Ecto neural progenitor cell (in vitro differentiated cells): ENCODE measurements around the gene MINAR1.

Experiments
- DNase-seq: peaks from one replicate; pipeline ENCODE4 v3.0.0-alpha.2; 2018; ENCODE audit warnings: low spot score

The MINAR1 gene

DNA sequence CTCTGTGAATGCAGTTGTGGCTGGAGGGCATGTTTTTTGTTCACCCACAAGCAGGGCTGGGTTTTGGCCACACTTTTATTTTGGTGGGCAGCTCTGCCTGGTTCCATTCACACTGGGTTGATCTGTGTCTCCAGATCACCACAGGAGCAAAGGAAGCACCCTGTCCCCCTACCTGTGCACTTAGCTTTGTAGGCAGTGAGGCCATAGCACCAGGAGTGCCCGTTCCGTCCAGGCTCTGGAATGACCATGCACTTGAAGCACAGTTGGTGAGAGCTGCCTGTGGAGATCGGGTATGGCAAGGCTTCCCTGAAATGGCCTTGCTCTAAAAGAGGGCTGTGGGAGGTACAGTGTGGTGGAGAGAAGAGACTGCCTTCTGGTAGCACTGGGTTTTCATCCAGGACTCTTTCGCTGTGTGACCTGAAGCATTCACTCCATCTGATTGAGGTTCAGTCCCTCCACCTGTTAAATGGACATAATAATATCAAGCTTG, 31.7 kb downstream of the MINAR1 start:
- DNase-seq: peak; percentile 26

DNA sequence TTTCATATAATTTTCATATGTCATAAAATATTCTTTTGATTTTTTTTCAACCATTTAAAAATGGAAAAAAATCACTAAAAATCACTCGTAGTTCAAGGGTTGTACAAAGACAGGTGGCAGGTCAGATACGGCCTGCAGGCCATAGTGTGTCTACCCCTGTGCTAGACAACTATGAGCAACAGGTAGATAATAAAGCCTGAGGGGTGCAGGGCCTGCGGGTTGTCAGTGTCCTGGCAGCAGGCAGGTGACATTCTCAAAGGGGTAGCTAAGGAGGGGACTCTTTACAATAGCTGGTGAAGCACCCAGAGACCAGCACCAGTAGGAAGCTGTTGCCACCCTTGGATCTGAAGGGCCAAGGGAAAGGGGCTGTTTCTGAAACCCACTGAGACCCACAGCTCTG, 34.4 kb downstream of the MINAR1 start:
- DNase-seq: no peak

DNA sequence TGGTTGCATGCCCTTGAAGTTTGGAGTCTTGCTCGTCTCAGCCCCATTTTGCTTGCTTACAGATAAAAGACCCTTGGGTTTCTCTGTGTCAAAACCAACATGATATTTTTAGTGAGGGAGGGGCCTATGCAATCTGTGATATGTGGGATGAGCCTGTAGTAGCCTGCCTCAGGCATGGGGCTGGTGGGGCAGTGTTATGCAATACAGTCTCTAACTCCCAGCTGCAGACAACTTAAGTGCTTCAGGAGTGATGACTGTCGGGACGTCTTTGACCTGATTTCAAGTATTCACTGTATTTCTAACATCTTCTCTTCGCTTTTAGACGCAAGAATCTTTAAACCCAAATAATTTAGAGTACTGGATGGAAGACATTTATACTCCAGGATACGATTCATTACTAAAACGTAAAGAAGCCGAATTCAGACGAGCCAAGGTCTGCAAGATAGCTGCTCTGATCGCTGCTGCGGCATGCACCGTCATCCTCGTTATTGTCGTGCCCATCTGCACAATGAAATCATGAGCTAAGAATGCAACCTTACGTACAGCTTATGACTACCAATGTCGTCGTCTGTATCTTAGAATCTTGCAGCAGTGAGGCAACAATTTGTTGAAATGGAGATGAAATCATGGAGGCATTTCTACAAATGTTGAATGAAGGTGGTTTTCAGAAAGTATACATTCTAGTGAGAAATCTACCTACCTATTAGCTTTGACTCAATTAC, 35.9 kb downstream of the MINAR1 start:
- DNase-seq: no peak

DNA sequence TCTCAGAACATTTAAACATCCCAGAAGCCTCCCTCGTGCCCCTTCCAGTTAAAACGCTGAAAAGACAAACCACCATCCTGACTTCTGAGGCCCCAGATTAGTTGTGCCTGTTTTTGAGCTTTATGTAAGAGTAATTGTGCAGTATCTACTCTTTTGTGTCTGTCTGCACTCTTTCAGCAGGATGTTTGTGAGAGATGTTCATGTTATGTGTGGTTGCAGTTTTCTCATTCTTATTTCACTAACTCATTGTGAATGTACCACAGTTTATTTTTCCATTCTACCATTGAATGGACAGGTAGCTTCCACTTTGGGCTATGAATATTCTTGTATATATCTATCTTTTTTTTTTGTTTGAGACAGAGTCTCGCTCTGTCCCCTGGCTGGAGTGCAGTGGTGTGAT, 40.3 kb downstream of the MINAR1 start:
- DNase-seq: no peak

DNA sequence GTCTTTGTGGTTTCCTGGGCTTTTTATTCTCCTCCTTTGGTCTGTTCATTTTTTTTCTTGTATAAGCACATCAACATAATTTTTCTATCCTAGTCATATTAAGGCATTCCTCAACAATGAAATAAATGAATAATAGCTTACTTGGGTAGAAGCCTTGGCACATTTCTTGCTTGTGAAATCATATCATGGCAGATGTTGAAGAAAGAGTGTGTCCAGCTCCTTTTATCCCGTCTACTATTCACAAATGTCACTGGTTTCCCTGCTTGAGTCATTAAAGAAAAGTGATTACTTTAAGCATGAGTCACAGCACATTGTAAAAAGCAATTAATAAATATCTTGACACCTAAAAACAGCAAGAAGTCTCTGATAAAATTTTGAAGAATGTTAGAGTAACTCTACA, 42.1 kb downstream of the MINAR1 start:
- no peak for DNase-seq

DNA sequence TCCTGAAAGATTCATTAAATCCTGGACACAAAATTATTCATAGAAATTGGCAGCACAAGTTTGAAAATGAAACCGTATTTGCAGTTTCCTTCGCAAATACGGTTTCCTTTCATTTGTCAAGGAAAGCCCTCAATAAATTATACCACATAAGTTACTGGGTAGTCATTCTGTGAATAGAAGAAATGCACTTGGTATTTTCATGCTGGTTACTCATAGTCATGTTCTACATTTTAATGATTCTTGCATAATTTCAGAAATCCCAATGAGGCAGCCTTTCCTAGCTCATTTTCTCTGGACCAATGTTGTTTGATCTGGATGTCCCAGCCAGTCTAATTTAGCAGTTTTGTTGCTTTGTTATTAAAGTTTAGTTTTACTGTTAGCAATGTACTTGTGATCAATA, 43.2 kb downstream of the MINAR1 start:
- DNase-seq: no peak

DNA sequence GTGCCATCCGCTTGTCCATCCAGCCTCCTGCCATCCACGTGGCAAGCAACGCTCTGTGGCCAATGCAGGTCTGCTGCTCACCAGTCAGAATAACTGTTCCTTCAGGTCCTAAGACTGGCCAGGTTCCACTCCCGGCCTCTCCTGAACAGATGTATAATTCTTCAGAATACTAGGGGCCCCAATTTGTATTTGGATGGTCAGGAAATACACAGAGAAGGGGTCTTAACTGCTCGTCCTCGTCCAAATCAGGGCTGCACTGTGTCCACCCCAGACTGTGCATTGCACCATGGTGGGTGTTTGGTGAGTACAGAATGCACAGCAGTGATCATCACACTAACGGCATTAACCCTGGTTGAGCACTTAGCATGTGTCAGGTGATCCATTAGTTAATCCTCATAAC, 46.0 kb downstream of the MINAR1 start:
- DNase-seq: no peak

DNA sequence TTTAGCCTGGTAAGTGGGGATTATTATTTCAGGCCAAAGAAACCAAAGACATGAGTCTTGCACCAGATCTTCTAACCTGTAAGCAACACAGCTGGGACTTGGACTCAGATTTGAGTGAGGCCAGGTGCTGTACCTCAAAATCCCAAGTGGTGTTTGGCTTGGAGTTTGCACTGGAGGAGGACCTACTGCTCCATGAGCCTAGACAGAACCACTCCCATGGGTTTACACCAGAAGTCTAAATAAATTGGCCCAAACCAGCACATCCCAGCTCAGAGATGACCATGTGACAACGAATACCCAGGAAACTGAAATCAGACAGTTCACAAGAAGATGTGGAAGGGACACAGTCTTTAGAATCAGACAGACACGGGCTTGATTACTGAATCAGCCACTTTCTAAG, 47.5 kb downstream of the MINAR1 start:
- DNase-seq: no peak

DNA sequence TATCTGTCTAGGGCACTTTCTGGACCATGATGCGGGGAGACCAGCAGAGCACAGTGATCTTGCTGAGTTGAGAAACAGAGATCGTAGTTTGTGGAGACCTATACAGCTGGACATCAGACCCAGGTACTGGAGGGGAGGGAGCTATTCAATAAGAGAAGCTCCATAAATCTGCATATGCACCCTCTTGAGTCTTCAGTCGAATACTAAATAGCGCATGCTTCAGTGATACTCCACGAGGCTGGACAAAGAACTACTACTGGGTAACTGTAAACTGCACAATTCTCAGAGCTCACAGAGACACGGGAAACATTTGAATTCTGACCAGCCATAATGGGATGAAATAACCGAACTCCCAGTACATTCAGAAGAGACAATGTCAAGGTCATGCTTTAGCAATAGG, 49.7 kb downstream of the MINAR1 start:
- DNase-seq: no peak
